GM15510 (cell line): ENCODE data around the gene DENND10.

ENCODE experiments used
- POLR2A ChIP-seq: IDR thresholded peaks from 3 replicates; pipeline ENCODE4 v1.6.1; 2011; ENCODE audit warnings: borderline replicate concordance; ENCODE audit not compliant: insufficient read length; ENCODE audit errors: extremely low read depth

Gene DENND10

GRCh38 chr10:119087271-119087882, 16.5 kb upstream of the DENND10 start:
- TF ChIP-seq POLR2A = no peak

DNA sequence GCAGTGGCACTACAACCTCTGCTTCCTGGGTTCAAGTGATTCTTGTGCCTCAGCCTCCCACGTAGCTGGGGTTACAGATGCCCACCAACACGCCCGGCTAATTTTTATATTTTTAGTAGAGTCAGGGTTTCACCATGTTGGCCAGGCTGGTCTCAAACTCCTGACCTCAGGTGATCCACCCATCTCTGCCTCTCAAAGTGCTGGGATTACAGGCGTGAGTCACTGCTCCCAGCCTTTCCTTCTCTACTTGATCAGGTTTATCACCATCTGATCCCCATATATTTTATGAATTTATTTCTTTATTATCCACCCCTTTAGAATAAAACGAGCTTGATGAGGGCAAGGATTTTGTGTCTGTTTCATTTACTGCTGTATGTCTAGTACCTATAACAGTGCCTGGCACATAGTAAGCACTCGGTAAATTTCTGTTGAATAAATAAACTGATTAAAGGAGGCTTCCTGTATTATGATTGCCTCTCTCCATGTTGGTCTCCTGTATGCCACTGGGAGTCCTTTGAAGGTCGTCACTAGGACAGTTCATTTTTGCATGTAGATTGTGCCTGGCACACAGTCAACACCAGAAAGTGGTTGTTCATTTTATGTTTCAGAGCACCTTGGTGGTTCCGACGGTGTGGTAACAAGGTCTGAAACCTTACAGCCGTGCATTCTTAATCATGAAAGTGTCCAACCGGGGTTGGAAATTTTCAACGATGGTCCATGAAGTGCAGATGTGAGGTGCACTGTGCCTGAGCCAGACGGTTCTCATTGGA, 13.7 kb upstream of the DENND10 start:
- no peak for TF ChIP-seq POLR2A

DNA sequence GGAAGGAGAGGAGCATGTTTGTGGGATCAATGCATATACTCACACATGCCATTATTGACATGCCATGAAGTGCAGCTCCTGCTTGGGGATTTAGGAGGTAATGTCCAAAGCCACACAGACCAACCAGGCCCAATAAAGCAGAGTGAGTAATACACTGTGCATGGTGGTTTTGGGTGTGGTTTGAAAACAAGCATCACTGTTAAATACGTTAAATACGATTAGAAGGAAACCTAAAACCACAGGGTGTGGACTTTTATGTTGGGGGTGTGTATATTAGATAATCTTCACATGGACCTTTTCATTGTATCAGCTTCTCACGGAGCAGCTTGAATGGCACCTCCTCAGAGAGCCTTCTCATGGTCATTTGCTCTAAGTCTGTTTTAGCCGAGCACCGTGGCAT, 12.9 kb upstream of the DENND10 start:
- no peak for TF ChIP-seq POLR2A

- no peak for TF ChIP-seq POLR2A
Observed at GRCh38 chr10:119095640-119096039, 8.3 kb upstream of the DENND10 start.

DNA sequence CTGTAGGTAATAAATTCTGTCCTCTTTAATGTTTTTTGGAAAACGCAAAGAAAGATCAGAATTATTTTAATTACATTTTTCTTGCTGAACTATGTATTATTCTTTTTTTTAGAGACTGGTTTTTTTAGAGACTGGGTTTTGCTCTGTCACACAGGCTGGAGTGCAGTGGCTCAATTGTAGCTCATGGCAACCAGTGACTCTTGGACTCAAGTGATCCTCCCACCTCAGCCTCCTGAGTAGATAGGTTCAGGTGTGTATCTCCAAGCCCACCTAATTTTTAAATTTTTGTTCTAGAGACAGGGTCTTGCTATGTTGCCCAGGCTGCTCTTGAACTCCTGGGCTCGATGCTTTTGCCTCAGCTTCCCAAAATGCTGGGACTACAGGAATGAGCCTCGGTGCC, 5.3 kb upstream of the DENND10 start:
- TF ChIP-seq POLR2A = no peak

- no peak for TF ChIP-seq POLR2A
Observed at GRCh38 chr10:119100434-119101238, 3.3 kb upstream of the DENND10 start.

GRCh38 chr10:119101366-119102098, 2.4 kb upstream of the DENND10 start:
- TF ChIP-seq POLR2A = no peak

DNA sequence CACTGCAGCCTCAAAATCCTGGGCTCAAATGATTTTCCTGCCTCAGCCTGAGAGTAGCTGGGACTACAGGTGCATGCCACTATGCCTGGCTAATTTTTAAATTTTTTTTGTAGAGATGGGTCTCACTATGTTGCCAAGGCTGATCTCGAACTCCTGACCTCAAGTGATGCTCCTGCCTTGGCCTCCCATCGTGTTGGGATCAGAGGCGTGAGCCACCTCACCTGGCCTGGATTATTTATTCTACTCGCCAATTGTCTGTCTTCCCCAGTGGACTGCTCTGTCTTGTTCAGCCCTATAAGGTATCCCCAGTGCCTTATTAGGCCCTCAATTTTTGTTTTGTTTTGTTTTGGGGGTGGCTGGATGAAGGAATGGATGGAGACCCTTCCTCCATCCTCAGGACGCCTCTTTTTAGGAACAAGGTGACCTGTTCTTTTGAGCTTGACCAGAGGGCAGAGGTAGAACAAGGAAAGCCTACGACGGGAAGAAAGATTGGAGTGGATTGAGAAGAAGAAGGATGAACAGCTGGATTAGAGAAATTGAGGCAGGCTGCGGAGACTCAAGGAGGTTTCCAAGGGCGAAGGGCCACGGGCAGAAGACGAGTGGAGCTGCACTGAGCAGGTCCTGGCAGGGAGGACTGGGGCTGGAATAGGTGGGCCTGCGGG, 541 bp upstream of the DENND10 start:
- no peak for TF ChIP-seq POLR2A

GRCh38 chr10:119104654-119105015, 722 bp downstream of the DENND10 start:
- no peak for TF ChIP-seq POLR2A

DNA sequence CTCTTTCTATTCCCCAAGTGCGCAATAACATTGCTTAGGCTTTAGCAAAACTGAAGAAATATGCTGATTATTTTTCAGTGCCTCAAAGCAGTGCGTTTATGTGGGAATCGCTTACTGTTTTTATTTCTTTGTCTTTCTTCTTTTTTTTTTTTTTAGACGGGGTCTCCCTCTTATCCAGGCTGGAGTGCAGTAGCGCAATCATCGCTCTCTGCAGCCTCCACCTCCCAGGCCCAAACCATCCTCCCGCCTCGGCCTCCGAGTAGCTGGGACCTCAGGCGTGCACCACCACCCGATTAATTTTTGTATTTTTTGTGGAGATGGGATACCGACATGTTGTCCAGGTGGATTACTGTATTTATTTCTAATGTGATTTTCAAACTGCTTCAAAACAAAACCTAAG, 1.2 kb downstream of the DENND10 start:
- no peak for TF ChIP-seq POLR2A

- no peak for TF ChIP-seq POLR2A
Observed at GRCh38 chr10:119112056-119112455, 8.1 kb downstream of the DENND10 start.

GRCh38 chr10:119113751-119114732, 10.1 kb downstream of the DENND10 start:
- no peak for TF ChIP-seq POLR2A

- TF ChIP-seq POLR2A = no peak
Observed at GRCh38 chr10:119115926-119116325, 12.0 kb downstream of the DENND10 start.
